ENCODE measurements around the gene MSANTD7.
"Not testable (repeated sequence)": the region's sequence is repeated elsewhere in the genome, so short reads cannot be mapped to it uniquely, and the experiment has no call there.

MSANTD7 gene

GRCh38 chr10:14838582-14839304 lies 637 bp downstream of the MSANTD7 start:
- no peak for DNase-seq

- peak in 1 of 2 experiments; percentile 25 for DNase-seq
These were observed 1.2 kb downstream of the MSANTD7 start for GRCh38 chr10:14839305-14839695.

- no peak for DNase-seq
These were observed 2.1 kb downstream of the MSANTD7 start for GRCh38 chr10:14840178-14840577.

- DNase-seq: no peak
These were observed 5.4 kb downstream of the MSANTD7 start for GRCh38 chr10:14843327-14843988.

- no peak for DNase-seq
These were observed 6.8 kb downstream of the MSANTD7 start for GRCh38 chr10:14844948-14845347.

- DNase-seq: no peak
These were observed 14.1 kb downstream of the MSANTD7 start for GRCh38 chr10:14852236-14852635.

- no peak for DNase-seq
These were observed 17.3 kb downstream of the MSANTD7 start for GRCh38 chr10:14855453-14855852.

- DNase-seq: no peak
These were observed 20.3 kb downstream of the MSANTD7 start for GRCh38 chr10:14858338-14858960.

- DNase-seq: no peak
These were observed 20.9 kb downstream of the MSANTD7 start for GRCh38 chr10:14859043-14859442.

GRCh38 chr10:14859775-14860174 lies 21.7 kb downstream of the MSANTD7 start:
- DNase-seq: peak; percentile 22 to 29

GRCh38 chr10:14860791-14861190 lies 22.7 kb downstream of the MSANTD7 start:
- DNase-seq: no peak

GRCh38 chr10:14864466-14864865 lies 26.4 kb downstream of the MSANTD7 start:
- DNase-seq: not testable (repeated sequence)

- not testable (repeated sequence) for DNase-seq
These were observed 26.8 kb downstream of the MSANTD7 start for GRCh38 chr10:14864871-14865270.

- DNase-seq: no peak
These were observed 35.1 kb downstream of the MSANTD7 start for GRCh38 chr10:14873090-14873760.

- DNase-seq: no peak
These were observed 37.8 kb downstream of the MSANTD7 start for GRCh38 chr10:14875941-14876340.

- DNase-seq: no peak
These were observed 38.7 kb downstream of the MSANTD7 start for GRCh38 chr10:14876764-14877163.

GRCh38 chr10:14878266-14879123 lies 40.4 kb downstream of the MSANTD7 start, which contains the start of gene SUV39H2:
TSS of gene SUV39H2 (plus strand) at chr10:14878866. CDS start at chr10:14878889, 23 bp downstream.
- DNase-seq: peak; percentile 85 to 86

GRCh38 chr10:14879124-14879927 lies 41.2 kb downstream of the MSANTD7 start:
- no peak for DNase-seq

GRCh38 chr10:14879928-14880193 lies 41.8 kb downstream of the MSANTD7 start:
- DNase-seq: no peak

GRCh38 chr10:14880229-14880628 lies 42.1 kb downstream of the MSANTD7 start:
- no peak for DNase-seq

GRCh38 chr10:14884082-14884481 lies 46.0 kb downstream of the MSANTD7 start:
- peak in 1 of 2 experiments; percentile 2 for DNase-seq

All from AML-193 (cell line).